SK-N-MC (cell line): Measurements from ENCODE around the gene RYR2.

Experiments used
- EZH2 ChIP-seq: fragments of 200-600 bp; sonication (generic); IDR thresholded peaks from one replicate; pipeline ENCODE4 v1.6.1; 2017; ENCODE audit warnings: antibody characterized with exemption
- POLR2AphosphoS5 ChIP-seq: IDR thresholded peaks from 2 replicates; pipeline ENCODE4 v1.6.1; 2012; ENCODE audit warnings: mild to moderate bottlenecking, low read depth, low read length, borderline replicate concordance

DNA sequence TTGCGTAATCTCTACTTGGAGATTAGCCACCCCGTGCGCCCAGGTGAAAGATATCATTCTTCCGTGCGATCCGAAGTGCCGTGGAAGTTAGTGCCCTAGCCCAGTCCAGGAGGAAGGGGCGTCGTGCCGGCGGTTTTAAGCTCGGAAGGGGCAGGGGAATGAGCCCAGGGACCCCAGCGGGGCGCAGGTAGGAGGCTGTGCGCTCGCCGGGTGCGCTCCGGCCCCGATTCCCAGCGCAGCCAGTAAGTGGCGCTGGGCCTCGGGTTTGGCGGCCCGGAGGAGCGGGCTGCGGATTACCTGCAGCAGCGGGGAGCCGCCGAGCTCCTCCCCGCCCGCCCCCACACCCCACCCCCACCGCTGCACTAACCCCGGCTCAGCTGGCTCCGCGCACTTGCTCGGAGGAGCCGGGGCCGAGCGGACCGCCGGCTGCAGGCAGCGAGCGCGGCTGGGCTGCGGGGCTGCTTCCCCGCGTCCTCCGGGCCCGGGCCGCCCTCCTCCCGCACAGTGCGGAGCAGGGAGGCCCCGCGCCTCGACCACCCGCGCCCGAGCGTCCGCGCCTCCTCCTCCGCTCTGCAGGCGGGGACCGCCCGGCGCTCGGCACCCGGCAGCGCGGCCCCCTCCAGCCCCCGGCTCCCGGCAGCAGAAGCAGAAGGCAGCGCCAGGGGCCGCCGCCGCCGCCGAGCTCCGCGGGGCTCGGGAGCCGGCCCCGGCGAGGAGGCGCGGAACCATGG lies at the start of gene RYR2:
- TF ChIP-seq EZH2 (no peak), POLR2AphosphoS5 (no peak)
